Skin of body (tissue), 2 donors: ENCODE results near the gene MICAL2. TPM values are rescaled to one million over a fixed set of nuclear protein-coding genes. Genes with fewer than 3 reads are reported as not detected.

Experiments
- DNase-seq: peaks from one replicate; lab custom pipeline; 2025; lab: John Stamatoyannopoulos, UW
- total RNA-seq: library from RNA; depleted of rRNA; stranded (reverse); fragments of >200 nt; gene quantifications from one replicate; pipeline ENCODE4 v1.2.3, GENCODE V29; 2014

Gene MICAL2
- total RNA-seq, 1 donor from 2014 or later, result 57.8 TPM

- no peak for DNase-seq
These were observed 110.7 kb downstream of the MICAL2 start for GRCh38 chr11:12221051-12221535.

- DNase-seq, result no peak
These were observed 111.8 kb downstream of the MICAL2 start for GRCh38 chr11:12222055-12222792.

- DNase-seq, result no peak
These were observed 113.6 kb downstream of the MICAL2 start for GRCh38 chr11:12223771-12224536.

- DNase-seq, result no peak
These were observed 114.1 kb downstream of the MICAL2 start for GRCh38 chr11:12224537-12224893.

GRCh38 chr11:12225046-12225739, 114.8 kb downstream of the MICAL2 start:
- DNase-seq, result no peak

GRCh38 chr11:12226093-12226492, 115.7 kb downstream of the MICAL2 start:
- no peak for DNase-seq

GRCh38 chr11:12229450-12230229, 119.2 kb downstream of the MICAL2 start:
- no peak for DNase-seq

GRCh38 chr11:12232160-12232559, 121.8 kb downstream of the MICAL2 start:
- no peak for DNase-seq

- no peak for DNase-seq
These were observed 122.6 kb downstream of the MICAL2 start for GRCh38 chr11:12232817-12233601.

GRCh38 chr11:12233602-12233925, 123.2 kb downstream of the MICAL2 start:
- no peak for DNase-seq

GRCh38 chr11:12234221-12234620, 123.8 kb downstream of the MICAL2 start:
- DNase-seq, result no peak

GRCh38 chr11:12235080-12235479, 124.7 kb downstream of the MICAL2 start:
- DNase-seq, result no peak

GRCh38 chr11:12235553-12235946, 125.2 kb downstream of the MICAL2 start:
- no peak for DNase-seq

GRCh38 chr11:12235947-12236743, 125.8 kb downstream of the MICAL2 start:
- no peak for DNase-seq

GRCh38 chr11:12236744-12237101, 126.3 kb downstream of the MICAL2 start:
- DNase-seq, result no peak

GRCh38 chr11:12237381-12237784, 127.0 kb downstream of the MICAL2 start:
- DNase-seq, result no peak

GRCh38 chr11:12238420-12238819, 128.0 kb downstream of the MICAL2 start:
- no peak for DNase-seq

GRCh38 chr11:12239396-12239795, 129.0 kb downstream of the MICAL2 start:
- DNase-seq, result no peak

GRCh38 chr11:12239804-12240371, 129.5 kb downstream of the MICAL2 start:
- DNase-seq, result no peak

GRCh38 chr11:12240677-12241076, 130.3 kb downstream of the MICAL2 start:
- DNase-seq, result no peak
